Heart left ventricle (tissue), 13 donors: Measurements from ENCODE around the gene KLHL29.

Source experiments
- POLR2A ChIP-seq, 2 donors: fragments of 450-650 bp; IDR thresholded peaks; one replicate each; pipeline ENCODE4 v1.6.1; 2017; ENCODE audit warnings: antibody characterized with exemption in 2 of 2, mild to moderate bottlenecking in 2 of 2, moderate library complexity in 2 of 2
- TF ChIP-seq, protein P1 (sequence below), 12 donors: fragments of 200-600 bp; sonication (generic) in 4 of 12; IDR thresholded peaks; one replicate each; pipeline versions ENCODE4 v1.5.0 to v1.8.0; 2018 to 2022; ENCODE audit warnings: antibody characterized with exemption in 12 of 12, mild to moderate bottlenecking in 5 of 12
- donor health status: ischemic (EF 13 %, LVEDD 7.1; RV severe dilation, severe dysfunction).
- donor health status: DM: no; HTN: yes; CAD: no.
- donor health status: DM: no; HTN: no; CAD: no.
- donor health status: ischemic (EF 25% LVEDD 6.9; RV normal size, moderate dysfunction).
- donor health status: ischemic (EF 25% LVEDD 5.7; RV mildly dilated, moderate dysfunction).
- donor health status: ischemic (EF 35%, LVEDD 5.7; RV mildly dilated, moderate dysfunction).
- donor health status: nonischemic (EF 11% LVEDD 7.7; RV severe dilation, severe dysfunction).
- donor health status: DM: yes; HTN: yes; CAD: no.
- donor health status: PGD.
- donor health status: ischemic (EF 29% LVEDD 5.4; RV normal size, mild dysfunction).
- donor health status: nonischemic (EF 23%, LVEDD 6.1; RV moderate dilation, normal function).

DNA sequence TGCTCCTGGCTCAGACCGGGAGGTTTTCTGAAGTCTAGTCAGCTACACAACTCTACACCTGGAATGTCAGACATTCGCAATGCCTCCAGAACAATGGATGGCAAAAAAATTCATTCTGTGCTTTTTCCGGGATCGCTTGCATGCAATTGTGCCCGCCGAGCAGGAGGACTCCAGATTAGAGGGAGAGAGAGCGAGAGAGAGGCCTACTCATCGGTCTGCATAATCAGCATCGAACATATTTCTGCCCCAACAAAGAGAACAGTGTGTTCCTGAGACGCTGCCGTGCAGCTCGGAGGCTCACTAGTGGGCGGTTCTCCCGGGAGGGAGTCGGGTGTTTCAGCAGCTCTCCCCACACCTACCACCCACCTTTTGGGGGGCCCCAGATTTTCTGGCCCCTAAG, 117.1 kb downstream of the KLHL29 start:
- TF ChIP-seq, protein P1, sequence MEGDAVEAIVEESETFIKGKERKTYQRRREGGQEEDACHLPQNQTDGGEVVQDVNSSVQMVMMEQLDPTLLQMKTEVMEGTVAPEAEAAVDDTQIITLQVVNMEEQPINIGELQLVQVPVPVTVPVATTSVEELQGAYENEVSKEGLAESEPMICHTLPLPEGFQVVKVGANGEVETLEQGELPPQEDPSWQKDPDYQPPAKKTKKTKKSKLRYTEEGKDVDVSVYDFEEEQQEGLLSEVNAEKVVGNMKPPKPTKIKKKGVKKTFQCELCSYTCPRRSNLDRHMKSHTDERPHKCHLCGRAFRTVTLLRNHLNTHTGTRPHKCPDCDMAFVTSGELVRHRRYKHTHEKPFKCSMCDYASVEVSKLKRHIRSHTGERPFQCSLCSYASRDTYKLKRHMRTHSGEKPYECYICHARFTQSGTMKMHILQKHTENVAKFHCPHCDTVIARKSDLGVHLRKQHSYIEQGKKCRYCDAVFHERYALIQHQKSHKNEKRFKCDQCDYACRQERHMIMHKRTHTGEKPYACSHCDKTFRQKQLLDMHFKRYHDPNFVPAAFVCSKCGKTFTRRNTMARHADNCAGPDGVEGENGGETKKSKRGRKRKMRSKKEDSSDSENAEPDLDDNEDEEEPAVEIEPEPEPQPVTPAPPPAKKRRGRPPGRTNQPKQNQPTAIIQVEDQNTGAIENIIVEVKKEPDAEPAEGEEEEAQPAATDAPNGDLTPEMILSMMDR (IDR thresholded peaks at IDR 0.05), result no peak
- no peak for TF ChIP-seq POLR2A (IDR thresholded peaks at IDR 0.05)
